HG03457 (cell line): ENCODE results near the gene SIN3B.

Experiments used
- ATAC-seq: cut with Tn5 transposase; IDR thresholded peaks from one replicate; pipeline ENCODE4 v1.9.1; 2021; ENCODE audit warnings: moderate number of reproducible peaks; ENCODE audit not compliant: unreplicated experiment

The SIN3B gene

GRCh38 chr19:16903347-16903746, 74.1 kb downstream of the SIN3B start:
- ATAC-seq = no peak

GRCh38 chr19:16904599-16904998, 75.4 kb downstream of the SIN3B start:
- no peak for ATAC-seq

- ATAC-seq = no peak
Observed at GRCh38 chr19:16908759-16909158, 79.6 kb downstream of the SIN3B start.

GRCh38 chr19:16911046-16911445, 81.8 kb downstream of the SIN3B start:
- no peak for ATAC-seq

GRCh38 chr19:16912780-16913179, 83.6 kb downstream of the SIN3B start:
- no peak for ATAC-seq

GRCh38 chr19:16914421-16914820, 85.2 kb downstream of the SIN3B start:
- no peak for ATAC-seq

- ATAC-seq = no peak
Observed at GRCh38 chr19:16915135-16915534, 85.9 kb downstream of the SIN3B start.

- ATAC-seq = no peak
Observed at GRCh38 chr19:16915734-16916133, 86.5 kb downstream of the SIN3B start.

GRCh38 chr19:16917401-16917800, 88.2 kb downstream of the SIN3B start:
- no peak for ATAC-seq

- ATAC-seq = no peak
Observed at GRCh38 chr19:16919496-16919895, 90.3 kb downstream of the SIN3B start.

GRCh38 chr19:16920816-16921529, 91.8 kb downstream of the SIN3B start:
- ATAC-seq = no peak

GRCh38 chr19:16921766-16922591, 92.8 kb downstream of the SIN3B start:
- no peak for ATAC-seq

GRCh38 chr19:16922592-16922934, 93.4 kb downstream of the SIN3B start:
- no peak for ATAC-seq

- no peak for ATAC-seq
Observed at GRCh38 chr19:16922949-16923348, 93.8 kb downstream of the SIN3B start.

- no peak for ATAC-seq
Observed at GRCh38 chr19:16927883-16928282, 98.7 kb downstream of the SIN3B start.

GRCh38 chr19:16928351-16928750, 99.2 kb downstream of the SIN3B start:
- no peak for ATAC-seq

GRCh38 chr19:16928916-16929315, 99.7 kb downstream of the SIN3B start:
- ATAC-seq = no peak
